Retinal pigment epithelial cell (primary cell): ENCODE data around the gene MADCAM1.
"Not testable (repeated sequence)": the region's sequence is repeated elsewhere in the genome, so short reads cannot be mapped to it uniquely, and the experiment has no call there.

Experiments used
- DNase-seq: peaks from one replicate; pipeline ENCODE4 v3.0.0-alpha.2; 2010; ENCODE audit warnings: low read depth
- H3K4me3 ChIP-seq: 2 replicates; pipeline ENCODE4 v1.5.1; 2011; ENCODE audit warnings: mild to moderate bottlenecking, low read length, control low read depth, moderate library complexity
- CTCF ChIP-seq: conservative IDR thresholded peaks from 2 replicates; pipeline ENCODE4 v1.5.1; 2011; ENCODE audit warnings: low read depth, low read length, control low read depth, inconsistent platforms

Gene MADCAM1

GRCh38 chr19:478236-478903 is 17.9 kb upstream of the MADCAM1 start:
- TF ChIP-seq CTCF, result no peak
- DNase-seq, result no peak
- H3K4me3 ChIP-seq, result no peak overlapping the region

GRCh38 chr19:478976-479375 is 17.3 kb upstream of the MADCAM1 start:
- DNase-seq, result no peak
- H3K4me3 ChIP-seq, result no peak overlapping the region
- TF ChIP-seq CTCF, result no peak

- peak; percentile 70 for TF ChIP-seq CTCF
- H3K4me3 ChIP-seq, result peak overlapping the region; percentile 20
- no peak for DNase-seq
These were observed 16.1 kb upstream of the MADCAM1 start for GRCh38 chr19:480016-480855.

DNA sequence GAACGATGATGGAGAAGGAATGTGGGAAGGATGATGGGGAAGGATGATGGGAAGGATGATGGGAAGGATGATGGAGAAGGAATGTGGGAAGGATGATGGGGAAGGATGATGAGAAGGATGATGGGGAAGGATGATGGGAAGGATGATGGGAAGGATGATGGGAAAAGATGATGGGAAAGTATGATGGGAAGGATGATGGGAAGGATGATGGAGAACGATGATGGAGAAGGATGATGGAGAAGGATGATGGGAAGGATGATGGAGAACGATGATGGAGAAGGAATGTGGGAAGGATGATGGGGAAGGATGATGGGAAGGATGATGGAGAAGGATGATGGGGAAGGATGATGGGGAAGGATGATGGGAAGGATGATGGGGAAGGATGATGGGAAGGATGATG is 15.2 kb upstream of the MADCAM1 start:
- not testable (repeated sequence) for H3K4me3 ChIP-seq, DNase-seq

DNA sequence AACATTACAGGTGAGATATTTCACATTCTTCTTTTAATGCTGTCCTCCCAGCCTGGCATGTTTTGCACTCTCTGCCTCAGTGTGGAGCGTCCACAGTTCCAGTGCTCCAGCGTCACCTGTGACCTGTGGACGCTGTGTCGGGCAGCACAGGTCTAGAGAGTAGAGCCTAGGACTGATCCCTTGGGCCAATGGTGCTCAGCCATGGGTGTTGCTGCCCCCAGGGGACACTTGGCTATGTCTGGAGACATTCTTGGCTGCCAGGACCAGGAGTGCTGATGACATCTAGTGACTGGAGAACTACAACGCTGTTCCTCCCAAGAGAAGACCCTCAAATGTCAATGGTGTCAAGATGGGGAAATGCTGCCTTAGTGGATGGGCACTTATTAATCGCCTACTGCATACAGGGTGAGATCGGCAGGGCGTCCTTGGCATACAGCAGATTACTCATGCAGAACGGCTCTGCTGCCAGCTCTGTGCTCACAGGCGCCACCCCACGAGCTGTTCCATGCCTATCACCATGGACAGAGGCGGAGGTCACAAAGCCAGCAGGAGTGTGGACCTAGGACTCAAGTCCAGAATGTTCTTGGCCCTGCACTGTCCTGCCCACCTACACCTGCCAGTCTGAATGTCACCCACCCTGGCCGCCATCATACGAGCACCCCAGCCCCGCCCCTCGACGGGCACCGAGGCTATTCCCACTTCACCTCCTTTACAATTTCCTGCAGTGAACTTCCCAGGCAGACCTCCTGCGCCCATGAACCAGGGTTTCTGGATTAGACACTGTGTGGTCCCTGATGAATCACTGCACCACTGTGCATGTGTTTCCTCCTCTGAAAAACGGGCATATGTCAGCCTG is 13.9 kb upstream of the MADCAM1 start:
- no peak overlapping the region for H3K4me3 ChIP-seq
- DNase-seq, result no peak
- TF ChIP-seq CTCF, result peak; percentile 17

- DNase-seq, result no peak
- no peak for TF ChIP-seq CTCF
- no peak overlapping the region for H3K4me3 ChIP-seq
These were observed 12.8 kb upstream of the MADCAM1 start for GRCh38 chr19:483332-484072.

GRCh38 chr19:484494-484893 is 11.8 kb upstream of the MADCAM1 start:
- no peak for DNase-seq
- no peak overlapping the region for H3K4me3 ChIP-seq
- no peak for TF ChIP-seq CTCF
